ENCODE results near the gene FRAS1.

- TF ChIP-seq, protein P1, sequence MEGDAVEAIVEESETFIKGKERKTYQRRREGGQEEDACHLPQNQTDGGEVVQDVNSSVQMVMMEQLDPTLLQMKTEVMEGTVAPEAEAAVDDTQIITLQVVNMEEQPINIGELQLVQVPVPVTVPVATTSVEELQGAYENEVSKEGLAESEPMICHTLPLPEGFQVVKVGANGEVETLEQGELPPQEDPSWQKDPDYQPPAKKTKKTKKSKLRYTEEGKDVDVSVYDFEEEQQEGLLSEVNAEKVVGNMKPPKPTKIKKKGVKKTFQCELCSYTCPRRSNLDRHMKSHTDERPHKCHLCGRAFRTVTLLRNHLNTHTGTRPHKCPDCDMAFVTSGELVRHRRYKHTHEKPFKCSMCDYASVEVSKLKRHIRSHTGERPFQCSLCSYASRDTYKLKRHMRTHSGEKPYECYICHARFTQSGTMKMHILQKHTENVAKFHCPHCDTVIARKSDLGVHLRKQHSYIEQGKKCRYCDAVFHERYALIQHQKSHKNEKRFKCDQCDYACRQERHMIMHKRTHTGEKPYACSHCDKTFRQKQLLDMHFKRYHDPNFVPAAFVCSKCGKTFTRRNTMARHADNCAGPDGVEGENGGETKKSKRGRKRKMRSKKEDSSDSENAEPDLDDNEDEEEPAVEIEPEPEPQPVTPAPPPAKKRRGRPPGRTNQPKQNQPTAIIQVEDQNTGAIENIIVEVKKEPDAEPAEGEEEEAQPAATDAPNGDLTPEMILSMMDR (IDR thresholded peaks at IDR 0.05; ENCODE audit: borderline replicate concordance, extremely low read depth, low read length, poor library complexity, severe bottlenecking): no peak
- no peak for TF ChIP-seq EZH2 (IDR thresholded peaks at IDR 0.05; ENCODE audit: borderline replicate concordance, low read depth, low read length, severe bottlenecking)
Observed at GRCh38 chr4:78081541-78081940, 24.4 kb downstream of the FRAS1 start.

All from DND-41 (cell line).